WTC11 (cell line): ENCODE results near the gene USO1. TPM values are rescaled to one million over a fixed set of nuclear protein-coding genes. Genes with fewer than 3 reads are reported as not detected.

Experiments used
- ATAC-seq: fragments of 200-7000 bp; cut with Tn5 transposase; 2 replicates; pipeline ENCODE4 v1.10.0; 2021; ENCODE audit warnings: mild to moderate bottlenecking, moderate library complexity
- CTCF ChIA-PET: fragments of 300-600 bp; sonication (Branson Sonifier 250); formaldehyde crosslinking; loops from one replicate; lab custom pipeline; 2021; ENCODE audit warnings: antibody characterized with exemption; lab: Charles Lee
- POLR2A ChIA-PET: fragments of 350-600 bp; sonication (Branson Sonifier 250); formaldehyde crosslinking; loops from one replicate; lab custom pipeline; 2021; ENCODE audit warnings: antibody characterized with exemption; lab: Charles Lee
- DNase-seq: peaks from one replicate; pipeline ENCODE4 v3.0.0; 2021; ENCODE audit warnings: low spot score
- H3K27ac Mint-ChIP-seq: 2 replicates; pipeline ENCODE4 v1.8.0; 2021; ENCODE audit warnings: mixed read lengths
- H3K27me3 Mint-ChIP-seq: 2 replicates; pipeline ENCODE4 v1.8.0; 2021; ENCODE audit warnings: low read depth, mild to moderate bottlenecking, moderate library complexity, mixed read lengths
- H3K36me3 Mint-ChIP-seq: 2 replicates; pipeline ENCODE4 v1.8.0; 2021; ENCODE audit warnings: mixed read lengths
- H3K4me1 Mint-ChIP-seq: 2 replicates; pipeline ENCODE4 v1.8.0; 2022; ENCODE audit warnings: mixed read lengths
- H3K4me3 Mint-ChIP-seq: 2 replicates; pipeline ENCODE4 v1.8.0; 2021; ENCODE audit warnings: mild to moderate bottlenecking, moderate library complexity, mixed read lengths
- H3K9me3 Mint-ChIP-seq: 2 replicates; pipeline ENCODE4 v1.8.0; 2021; ENCODE audit warnings: mixed read lengths
- ATF6 ChIP-seq: sonication (generic); formaldehyde crosslinking; IDR thresholded peaks from 2 replicates; pipeline ENCODE4 v1.8.1; 2023; ENCODE audit warnings: mild to moderate bottlenecking, missing genetic modification reagents
- CREM ChIP-seq: sonication (generic); formaldehyde crosslinking; IDR thresholded peaks from 2 replicates; pipeline ENCODE4 v1.8.1; 2022; ENCODE audit warnings: mild to moderate bottlenecking, missing genetic modification reagents, moderate library complexity
- E2F4 ChIP-seq: sonication (generic); formaldehyde crosslinking; IDR thresholded peaks from 2 replicates; pipeline ENCODE4 v1.8.1; 2022; ENCODE audit warnings: low read depth, mild to moderate bottlenecking, moderate library complexity, missing genetic modification reagents, borderline replicate concordance
- ELF4 ChIP-seq: sonication (generic); formaldehyde crosslinking; IDR thresholded peaks from 2 replicates; pipeline ENCODE4 v1.8.1; 2022; ENCODE audit warnings: low read depth, mild to moderate bottlenecking, moderate library complexity, missing genetic modification reagents
- FOXP1 ChIP-seq: sonication (generic); formaldehyde crosslinking; IDR thresholded peaks from 2 replicates; pipeline ENCODE4 v1.8.0; 2022; ENCODE audit warnings: missing genetic modification reagents, mild to moderate bottlenecking, moderate library complexity, borderline replicate concordance
- GRHL2 ChIP-seq: fragments of 250-450 bp; sonication (Bioruptor Pico); IDR thresholded peaks from 2 replicates; pipeline ENCODE4 v1.8.0; 2022; ENCODE audit warnings: mild to moderate bottlenecking, moderate library complexity; ENCODE audit not compliant: insufficient replicate concordance, severe bottlenecking
- HMGA2 ChIP-seq: fragments of 250-450 bp; sonication (Bioruptor Pico); IDR thresholded peaks from 2 replicates; pipeline ENCODE4 v1.4.0; 2021; ENCODE audit warnings: mild to moderate bottlenecking, moderate library complexity
- NFE2L1 ChIP-seq: sonication (generic); formaldehyde crosslinking; IDR thresholded peaks from 2 replicates; pipeline ENCODE4 v1.8.1; 2023; ENCODE audit warnings: missing genetic modification reagents
- NR1H2 ChIP-seq: sonication (generic); formaldehyde crosslinking; IDR thresholded peaks from 2 replicates; pipeline ENCODE4 v1.9.0; 2021; ENCODE audit warnings: mild to moderate bottlenecking, moderate library complexity, missing genetic modification reagents
- NR2C2 ChIP-seq: sonication (generic); formaldehyde crosslinking; IDR thresholded peaks from 2 replicates; pipeline ENCODE4 v1.8.0; 2022; ENCODE audit warnings: mild to moderate bottlenecking, missing genetic modification reagents
- PRDM15 ChIP-seq: sonication (generic); formaldehyde crosslinking; IDR thresholded peaks from 2 replicates; pipeline ENCODE4 v1.8.0; 2022; ENCODE audit warnings: missing genetic modification reagents
- TEAD1 ChIP-seq: sonication (generic); formaldehyde crosslinking; IDR thresholded peaks from 2 replicates; pipeline ENCODE4 v1.8.0; 2022; ENCODE audit warnings: mild to moderate bottlenecking, missing genetic modification reagents
- ZNF121 ChIP-seq: sonication (generic); formaldehyde crosslinking; IDR thresholded peaks from 2 replicates; pipeline ENCODE4 v1.8.0; 2023; ENCODE audit warnings: missing genetic modification reagents
- ZNF416 ChIP-seq: fragments of 250-450 bp; sonication (Bioruptor Pico); IDR thresholded peaks from 2 replicates; pipeline ENCODE4 v1.9.0; 2021; ENCODE audit warnings: mild to moderate bottlenecking, inconsistent platforms
- ZNF423 ChIP-seq: fragments of 250-450 bp; sonication (Bioruptor Pico); IDR thresholded peaks from 2 replicates; pipeline ENCODE4 v2.1.2; 2022; ENCODE audit warnings: mild to moderate bottlenecking, moderate library complexity
- total RNA-seq: library from RNA; stranded (reverse); gene quantifications from 3 replicates; pipeline ENCODE4 v1.2.3, GENCODE V29; 2021

Gene USO1
- total RNA-seq, 1 experiment from 2014 or later: 162 TPM

GRCh38 chr4:75735525-75735924 lies 11.1 kb downstream of the USO1 start:
- H3K9me3 Mint-ChIP-seq: peaks cover 4% of the 10 kb centered on the region; the same call in 1 of the 2 replicates
- TF ChIP-seq GRHL2 (no peak), ZNF121 (CRISPR knock-in tag) (peak; percentile 86)
- peaks cover 4% of the 10 kb centered on the region for H3K36me3 Mint-ChIP-seq
- POLR2A ChIA-PET: no interaction called here
- no peak overlapping the region for H3K4me3 Mint-ChIP-seq
- no peak for ATAC-seq
- DNase-seq: no peak
- peaks cover 5% of the 10 kb centered on the region; the same call in 1 of the 2 replicates for H3K4me1 Mint-ChIP-seq
- CTCF ChIA-PET: no interaction called here
- no peaks in the 10 kb centered on the region for H3K27me3 Mint-ChIP-seq
- H3K27ac Mint-ChIP-seq: peak overlapping the region; percentile 47; the same call in 1 of the 2 replicates

GRCh38 chr4:75736862-75737261 lies 12.5 kb downstream of the USO1 start:
- H3K27ac Mint-ChIP-seq: peak overlapping the region; percentile 8; the same call in 1 of the 2 replicates
- ChIA-PET CTCF (no interaction called here), POLR2A (no interaction called here)

More at GRCh38 chr4:75736862-75737261, 12.5 kb downstream of the USO1 start:
- peaks cover 4% of the 10 kb centered on the region for H3K36me3 Mint-ChIP-seq
- no peak for DNase-seq
- no peak for TF ChIP-seq ZNF423
- TF ChIP-seq NFE2L1 (CRISPR knock-in tag): no peak
- no peak for TF ChIP-seq TEAD1
- TF ChIP-seq HMGA2 (CRISPR knock-in tag): no peak
- TF ChIP-seq FOXP1: no peak
- no peak for TF ChIP-seq ATF6 (CRISPR knock-in tag)
- TF ChIP-seq CREM (CRISPR knock-in tag): no peak
- TF ChIP-seq NR2C2: no peak
- no peak for TF ChIP-seq ELF4 (CRISPR knock-in tag)
- TF ChIP-seq ZNF416: no peak
- no peak for TF ChIP-seq E2F4
- TF ChIP-seq NR1H2 (CRISPR knock-in tag): no peak
- TF ChIP-seq PRDM15: no peak
- peaks cover 5% of the 10 kb centered on the region; the same call in 1 of the 2 replicates for H3K4me1 Mint-ChIP-seq
- H3K27me3 Mint-ChIP-seq: no peaks in the 10 kb centered on the region
- no peak overlapping the region for H3K4me3 Mint-ChIP-seq
- peaks cover 4% of the 10 kb centered on the region; the same call in 1 of the 2 replicates for H3K9me3 Mint-ChIP-seq
- no peak for ATAC-seq
